NOMO-1 treated with dmso at 0.1 percent for 144 hours (cell line): Measurements from ENCODE around the gene CSNK1G1.
A peak's percentile ranks its signal among the peaks of the same experiment; 100 is the strongest.

Experiments
- DNase-seq: peaks from one replicate; lab custom pipeline; 2025; ENCODE audit not compliant: unreplicated experiment; lab: John Stamatoyannopoulos, UW

The CSNK1G1 gene

GRCh38 chr15:64205202-64205601 lies 150.8 kb downstream of the CSNK1G1 start:
- DNase-seq, result no peak

DNA sequence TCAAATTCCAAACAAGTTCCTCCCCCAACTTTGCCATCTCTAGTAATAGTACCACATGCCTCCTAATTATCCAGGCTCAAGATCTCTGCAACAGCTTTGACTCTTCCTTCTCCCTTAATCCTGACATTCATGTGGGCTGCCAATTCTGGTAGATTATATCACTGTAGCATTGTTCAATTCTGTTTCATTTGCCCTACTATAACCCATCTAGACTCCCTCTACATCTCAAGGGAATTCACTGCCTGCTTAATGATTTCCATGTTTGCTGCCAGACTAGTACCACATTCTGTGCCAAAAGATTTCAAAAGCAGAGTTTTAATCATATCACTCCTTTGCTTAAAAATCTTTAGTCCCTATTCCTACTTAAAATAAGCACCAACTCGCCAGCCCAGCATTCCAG lies 158.5 kb downstream of the CSNK1G1 start:
- DNase-seq, result no peak

GRCh38 chr15:64193971-64194370 lies 162.0 kb downstream of the CSNK1G1 start:
- no peak for DNase-seq

DNA sequence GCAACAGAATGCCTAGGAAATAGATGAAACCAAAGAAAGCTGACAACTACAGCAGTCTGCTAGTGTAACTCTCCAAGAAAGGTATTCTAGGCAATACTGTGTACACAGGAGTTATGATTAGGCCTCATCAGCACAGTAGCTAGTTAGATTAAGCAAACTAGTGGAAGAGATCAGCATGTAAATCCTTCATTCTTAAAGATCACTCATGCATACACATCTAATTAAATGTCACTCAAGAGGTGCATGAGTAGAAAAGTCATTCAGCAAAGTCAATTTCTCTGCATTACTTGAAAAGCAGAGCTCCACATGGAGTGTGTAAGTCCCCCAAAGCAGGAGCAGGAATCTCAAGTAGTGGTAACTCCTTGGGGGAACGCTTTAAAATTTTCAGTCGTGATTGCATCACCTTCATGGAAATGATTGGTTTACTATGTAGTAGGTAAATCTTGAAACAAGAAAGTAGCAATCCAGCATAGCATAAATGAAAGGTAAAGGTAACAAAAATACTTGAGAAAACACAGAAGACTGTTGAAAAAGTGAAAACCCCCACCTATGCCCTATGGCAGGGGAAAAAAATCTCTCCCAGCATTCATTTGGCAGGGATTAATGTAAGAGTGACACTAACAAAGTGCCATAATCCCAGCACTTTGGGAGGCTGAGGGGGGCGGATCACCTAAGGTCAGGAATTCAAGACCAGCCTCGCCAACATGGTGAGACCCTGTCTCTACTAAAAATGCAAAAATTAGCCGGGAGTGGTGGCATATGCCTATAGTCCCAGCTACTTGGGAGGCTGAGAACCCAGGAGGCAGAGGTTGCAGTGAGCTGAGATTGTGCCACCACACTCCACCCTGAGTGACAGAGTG lies 163.8 kb downstream of the CSNK1G1 start:
- no peak for DNase-seq

DNA sequence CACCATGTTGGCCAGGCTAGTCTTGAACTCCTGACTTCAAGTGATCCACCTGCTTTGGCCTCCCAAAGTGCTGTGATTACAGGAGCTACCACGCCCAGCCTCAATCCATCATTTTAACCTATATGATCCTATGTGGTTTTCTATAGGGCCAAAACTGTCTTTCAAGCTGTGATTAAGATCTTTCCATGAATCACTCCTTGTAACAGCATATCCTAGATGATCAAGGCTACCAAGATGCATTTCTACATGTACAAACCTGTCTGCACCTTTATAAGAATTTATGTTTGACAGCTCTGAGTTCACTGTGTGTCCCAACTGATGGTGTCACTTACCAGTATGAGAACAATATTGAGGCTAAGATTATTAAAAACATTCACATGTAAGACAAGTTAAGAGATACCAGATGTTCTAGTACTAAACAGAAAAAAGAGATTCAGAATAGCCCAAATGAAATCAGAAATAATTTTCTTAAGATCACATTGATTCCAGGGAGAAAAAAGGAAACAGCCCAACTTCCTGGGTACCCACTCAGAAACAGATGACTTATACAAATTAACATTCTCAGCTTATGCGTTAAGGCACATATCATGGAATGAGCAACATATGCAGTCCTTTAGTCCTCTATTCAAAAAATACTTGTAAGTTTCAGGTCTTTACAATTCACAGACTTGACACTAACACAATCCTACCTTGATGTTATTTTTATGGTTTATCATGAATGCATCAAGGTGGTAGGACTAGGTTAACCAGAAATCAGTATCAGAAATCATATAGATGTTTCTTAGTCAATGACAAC lies 168.4 kb downstream of the CSNK1G1 start:
- DNase-seq, result no peak

DNA sequence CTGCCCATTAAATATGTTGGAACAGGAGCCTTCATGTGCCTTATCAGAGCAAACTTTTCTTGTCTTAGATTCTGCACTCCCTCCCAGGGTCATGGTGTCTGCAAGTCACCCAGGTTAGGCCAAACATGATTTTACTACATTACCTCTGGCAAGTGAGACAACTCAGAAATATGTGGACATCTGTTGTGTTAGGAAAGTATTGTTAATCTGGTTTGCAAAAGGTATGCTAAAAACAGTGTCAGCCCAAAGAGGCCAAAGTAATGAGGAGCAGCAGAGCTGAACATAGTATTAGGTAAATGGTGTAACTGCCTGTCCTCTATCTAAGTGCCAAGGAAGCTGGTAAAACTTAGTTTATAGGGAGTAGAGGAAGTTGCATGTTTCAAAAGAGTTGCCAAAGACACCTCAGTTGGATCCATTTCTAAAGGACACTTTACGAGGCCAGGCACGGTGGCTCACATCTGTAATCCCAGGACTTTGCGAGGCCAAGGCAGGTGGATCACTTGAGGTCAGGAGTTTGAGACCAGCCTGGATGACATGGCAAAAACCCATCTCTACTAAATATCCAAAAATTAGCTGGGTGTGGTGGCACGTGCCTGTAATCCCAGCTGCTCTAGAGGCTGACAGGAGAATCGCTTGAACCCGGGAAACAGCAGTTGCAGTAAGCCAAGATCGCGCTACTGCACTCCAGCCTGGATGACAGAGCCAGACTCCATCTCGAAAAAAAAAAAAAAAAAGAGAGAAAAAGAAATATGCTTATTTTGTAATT lies 170.6 kb downstream of the CSNK1G1 start:
- no peak for DNase-seq

- DNase-seq, result no peak
These were observed 173.1 kb downstream of the CSNK1G1 start for GRCh38 chr15:64182859-64183370.

GRCh38 chr15:64180235-64180824 lies 175.6 kb downstream of the CSNK1G1 start:
- DNase-seq, result no peak

DNA sequence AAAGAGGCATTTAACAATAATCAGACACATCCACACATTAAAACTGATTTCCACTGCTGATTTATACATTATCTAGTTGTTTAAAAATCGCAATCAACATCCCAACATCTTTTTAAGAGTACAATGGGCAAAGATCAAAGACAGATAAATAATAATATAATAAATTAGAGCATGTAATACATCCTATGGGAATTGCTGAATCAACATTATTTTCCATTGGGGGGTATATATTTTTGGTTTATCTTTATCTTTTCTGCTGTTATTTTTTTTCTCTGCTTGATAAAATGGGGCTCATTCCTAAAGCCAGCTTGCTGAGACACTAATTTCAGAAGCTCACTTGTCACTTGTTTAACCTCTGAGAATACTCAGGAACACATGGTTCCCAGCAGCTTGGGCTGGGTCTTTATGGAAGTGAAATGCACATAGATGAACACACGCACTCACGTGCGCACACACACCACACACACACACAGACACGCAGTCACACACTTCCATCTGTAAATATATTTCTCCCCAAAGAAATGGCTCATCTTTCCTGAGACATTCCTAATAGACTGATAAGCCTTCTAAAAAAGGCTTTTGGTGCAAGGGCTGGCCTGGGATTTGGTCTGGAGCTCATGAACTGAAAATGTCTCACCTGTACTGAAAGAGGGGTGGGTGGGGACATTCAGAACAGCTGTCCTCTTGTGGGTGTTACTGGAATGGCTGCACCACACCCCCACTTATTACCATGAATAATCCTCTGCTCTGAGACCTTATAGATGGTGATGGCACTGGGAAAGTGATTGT lies 189.7 kb downstream of the CSNK1G1 start:
- no peak for DNase-seq

GRCh38 chr15:64164436-64164835 lies 191.5 kb downstream of the CSNK1G1 start:
- no peak for DNase-seq

- DNase-seq, result peak; percentile 73
These were observed 192.2 kb downstream of the CSNK1G1 start for GRCh38 chr15:64163659-64164362.

GRCh38 chr15:64162869-64163658 lies 192.9 kb downstream of the CSNK1G1 start, which contains the start of gene PPIB:
PPIB (minus strand) TSS chr15:64163022; CDS start chr15:64162986, 36 bp downstream.
- peak; percentile 95 for DNase-seq

DNA sequence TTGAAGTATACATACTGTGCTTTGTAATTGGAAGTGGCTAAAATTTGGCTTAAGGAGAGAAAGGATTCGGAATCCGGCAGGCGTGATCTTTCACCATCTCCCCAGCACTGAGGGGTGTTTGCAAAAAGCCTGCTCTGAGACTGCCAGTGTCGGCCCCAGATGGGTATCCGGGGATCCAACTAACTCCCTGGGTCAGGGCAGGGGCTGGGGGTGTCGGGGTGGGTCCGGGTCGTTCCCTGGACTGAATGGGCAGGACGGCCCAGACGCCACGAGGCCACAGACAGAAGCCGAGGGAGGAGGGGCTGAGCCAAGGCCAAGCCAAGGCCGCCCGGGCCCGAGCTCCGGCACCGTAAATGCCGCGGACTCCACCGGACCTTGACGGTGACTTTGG lies 193.5 kb downstream of the CSNK1G1 start:
- DNase-seq, result no peak

DNA sequence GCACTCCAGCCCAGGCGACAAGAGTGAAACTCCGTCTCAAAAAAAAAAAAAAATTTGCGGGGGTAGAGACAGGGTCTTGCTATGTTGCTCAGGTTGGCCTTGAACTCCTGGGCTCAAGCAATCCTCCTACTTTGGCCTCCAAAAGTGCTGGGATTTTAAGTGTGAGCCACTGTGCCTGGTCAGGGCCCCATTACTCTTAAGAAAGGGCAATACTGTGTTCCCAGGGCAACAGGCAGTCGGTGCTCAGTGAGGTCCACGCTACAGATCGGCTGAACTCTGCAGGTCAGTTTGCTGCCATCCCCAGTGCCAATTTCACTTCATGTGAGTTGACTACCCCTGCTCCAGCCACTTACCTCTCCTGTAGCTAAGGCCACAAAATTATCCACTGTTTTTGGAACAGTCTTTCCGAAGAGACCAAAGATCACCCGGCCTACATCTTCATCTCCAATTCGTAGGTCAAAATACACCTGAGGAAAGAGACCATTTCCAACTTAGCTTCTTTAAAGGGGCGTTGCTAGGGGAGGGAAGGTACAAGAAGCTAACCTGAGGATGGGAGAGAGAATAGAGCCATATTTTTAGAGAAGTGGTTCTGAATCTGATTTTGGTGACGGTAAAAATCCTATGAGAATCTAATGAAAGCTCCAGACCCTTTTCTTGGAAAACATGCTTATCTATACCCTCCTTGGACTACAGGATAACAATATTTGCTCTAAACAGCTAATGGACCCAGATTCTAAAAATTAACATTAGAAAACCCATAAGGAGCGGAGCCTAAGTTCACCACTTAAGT lies 194.1 kb downstream of the CSNK1G1 start:
- no peak for DNase-seq

DNA sequence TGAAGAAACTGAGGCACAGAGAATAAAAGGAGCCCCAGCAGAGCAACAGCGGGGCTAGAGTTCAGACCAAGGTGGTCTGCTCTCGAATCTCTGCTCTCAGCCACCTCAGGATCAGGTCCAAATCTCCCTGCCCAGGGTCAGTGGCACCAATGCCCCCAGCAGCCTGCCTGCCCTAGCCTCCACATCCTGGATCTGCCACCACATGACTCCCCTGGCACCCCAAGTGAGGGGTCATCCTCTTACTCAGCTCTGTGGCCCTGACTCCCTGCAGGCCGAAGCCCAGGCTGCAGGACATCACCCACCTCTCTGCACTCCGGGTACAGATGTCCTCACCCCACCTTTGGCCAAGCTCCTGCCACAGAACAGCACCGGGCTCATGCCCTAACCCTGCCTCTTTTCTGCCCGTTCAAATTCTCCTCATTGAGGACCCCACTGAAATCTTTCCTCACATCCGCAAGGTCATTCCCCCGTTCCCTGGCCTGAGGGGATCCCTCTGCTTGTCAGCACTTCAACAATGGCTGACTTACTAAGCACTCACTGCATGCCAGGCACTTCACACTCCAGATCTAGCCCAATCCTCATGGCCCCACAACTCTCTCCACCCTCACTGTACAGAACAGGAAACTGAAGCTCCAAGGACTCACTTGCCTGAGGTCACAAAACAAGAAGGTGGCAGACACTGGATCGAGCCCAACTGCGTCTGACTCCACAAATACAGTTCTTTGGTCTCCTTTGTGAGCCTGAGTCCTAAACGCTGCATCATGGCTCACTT lies 197.4 kb downstream of the CSNK1G1 start:
- DNase-seq, result no peak

GRCh38 chr15:64157599-64158125 lies 198.3 kb downstream of the CSNK1G1 start:
- no peak for DNase-seq
